Muscle of arm (tissue), 12 donors: ENCODE data around the gene LARP1B. TPM values are rescaled to one million over a fixed set of nuclear protein-coding genes. Genes with fewer than 3 reads are reported as not detected.
"Not testable (repeated sequence)": the region's sequence is repeated elsewhere in the genome, so short reads cannot be mapped to it uniquely, and the experiment has no call there.

ENCODE experiments used
- DNase-seq: peaks from one replicate; pipeline ENCODE4 v3.0.0-alpha.2; 2013
- polyA plus RNA-seq, 12 donors: library from polyadenylated mRNA; unstranded; fragments of 120-200 nt; gene quantifications; one replicate each; pipeline ENCODE4 v1.2.1, GENCODE V29; 2013; ENCODE audit not compliant: insufficient read length in 12 of 12

Gene LARP1B
- polyA plus RNA-seq, 12 donors: 19.0 to 27.1 (median 23.0) TPM; not detected in 1

- no peak for DNase-seq
Observed at GRCh38 chr4:128220286-128221235, 159.4 kb downstream of the LARP1B start.

- DNase-seq: no peak
Observed at GRCh38 chr4:128221586-128221985, 160.5 kb downstream of the LARP1B start.

DNA sequence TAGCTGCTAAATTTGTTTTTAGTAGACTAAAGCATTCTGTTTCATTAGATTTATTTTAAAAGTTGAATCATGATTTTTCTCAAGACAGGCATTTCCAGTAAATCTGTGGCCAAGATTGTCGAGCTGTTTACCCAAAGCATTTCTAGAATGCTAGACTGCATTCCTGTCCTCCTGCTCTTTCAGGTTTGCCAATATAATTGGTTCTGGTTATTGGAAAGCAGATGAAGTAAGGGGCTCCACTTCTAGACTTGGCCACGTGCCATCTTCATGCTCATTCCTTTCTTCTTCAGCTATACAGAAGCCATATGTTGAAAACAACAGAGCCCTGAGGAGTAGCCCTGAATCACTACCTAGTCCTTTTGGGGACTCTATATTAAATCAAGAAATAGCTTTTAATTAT, 164.0 kb downstream of the LARP1B start:
- DNase-seq: no peak

DNA sequence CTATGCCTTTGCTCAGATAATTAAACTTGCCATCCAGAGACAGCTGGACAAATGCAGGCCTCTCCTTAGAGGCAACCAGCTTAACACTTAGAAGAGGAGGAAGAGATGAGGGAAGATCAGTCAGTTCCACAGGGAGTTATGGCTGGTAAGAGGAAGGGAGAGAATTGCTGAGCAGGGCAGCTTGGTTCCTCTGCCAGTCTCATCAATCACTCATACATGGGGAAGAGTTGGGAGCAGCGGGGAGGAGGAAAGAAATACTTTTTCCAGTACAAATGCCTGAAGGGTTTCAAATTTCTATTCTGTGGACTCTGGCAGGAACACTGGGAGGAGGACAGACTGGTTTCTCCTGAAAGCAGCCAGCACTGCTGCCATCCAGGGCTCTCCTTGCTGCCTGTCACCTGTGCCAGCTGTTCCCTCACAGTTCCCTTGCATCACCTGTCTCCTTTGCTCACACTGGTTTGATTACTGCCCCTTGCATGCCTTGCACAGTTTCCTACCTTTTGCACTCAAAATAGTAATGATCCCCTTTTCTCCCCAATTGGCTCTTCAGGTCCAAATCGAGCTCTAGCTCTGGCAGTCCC, 167.0 kb downstream of the LARP1B start:
- DNase-seq: no peak

DNA sequence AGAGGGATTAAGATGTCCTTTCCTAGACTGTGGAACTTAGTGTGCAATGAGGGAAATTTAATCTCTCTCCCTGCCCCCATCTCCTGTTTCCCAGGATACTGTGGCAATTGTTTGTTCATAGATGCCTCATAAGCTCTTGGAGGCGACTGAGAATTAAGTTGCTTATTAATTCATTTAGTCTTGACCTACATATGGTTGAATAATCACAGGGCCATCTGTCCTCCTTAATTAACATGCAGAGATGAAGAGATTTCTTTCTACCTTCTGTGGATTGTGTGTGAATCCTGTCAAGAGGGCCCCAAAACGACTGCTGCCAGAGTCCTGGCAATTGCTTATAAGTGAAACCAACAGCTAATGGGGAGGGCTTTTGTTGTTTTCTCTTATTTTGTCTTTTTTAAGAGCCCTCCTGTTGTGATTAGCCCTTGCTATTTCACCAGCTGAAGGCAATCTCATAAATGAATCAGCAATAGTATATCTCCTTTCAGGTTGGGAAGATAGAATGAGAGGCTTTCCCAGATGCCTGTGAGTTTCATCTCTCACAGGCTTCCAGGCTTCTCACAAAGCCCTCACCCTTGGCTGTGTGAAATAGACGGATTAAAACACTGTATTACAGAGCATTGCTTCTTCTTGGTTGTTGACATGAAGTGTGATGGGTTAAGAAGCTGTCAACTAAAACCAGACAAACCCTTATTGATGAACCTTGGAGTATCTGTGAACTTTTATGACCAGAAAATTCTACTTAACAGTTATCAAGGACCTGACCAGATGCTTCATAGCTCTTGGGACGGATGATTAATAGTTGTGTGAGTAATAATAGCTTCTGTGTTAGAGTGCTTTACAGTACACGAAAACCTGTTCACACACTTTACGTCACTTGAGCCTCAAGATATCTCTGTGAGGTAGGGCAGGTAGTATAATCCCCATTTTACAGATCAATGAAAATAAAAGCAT, 168.0 kb downstream of the LARP1B start:
- no peak for DNase-seq

GRCh38 chr4:128232719-128233118, 171.6 kb downstream of the LARP1B start:
- DNase-seq: no peak

GRCh38 chr4:128234836-128235235, 173.7 kb downstream of the LARP1B start:
- no peak for DNase-seq

DNA sequence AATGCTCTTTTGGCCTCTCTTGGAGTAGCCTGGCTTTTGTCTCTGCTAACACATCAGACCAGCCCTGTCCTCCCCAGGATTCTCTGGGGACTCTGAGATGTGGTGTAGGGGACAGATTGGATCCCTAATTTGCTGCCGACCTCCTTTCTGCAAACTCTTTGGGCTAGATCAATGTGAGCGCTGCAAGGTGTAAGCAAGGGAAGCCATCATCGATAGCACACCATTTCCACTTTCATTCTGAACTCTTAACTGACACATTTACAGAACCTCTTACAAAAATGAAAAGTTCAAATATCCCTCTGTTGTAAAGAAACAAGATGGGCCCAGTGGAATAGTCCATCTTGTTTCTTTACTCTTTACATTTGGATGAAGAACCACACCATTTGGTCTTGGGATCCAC, 179.9 kb downstream of the LARP1B start:
- no peak for DNase-seq

GRCh38 chr4:128241425-128241913, 180.4 kb downstream of the LARP1B start:
- no peak for DNase-seq

GRCh38 chr4:128241981-128242380, 180.9 kb downstream of the LARP1B start:
- DNase-seq: no peak

DNA sequence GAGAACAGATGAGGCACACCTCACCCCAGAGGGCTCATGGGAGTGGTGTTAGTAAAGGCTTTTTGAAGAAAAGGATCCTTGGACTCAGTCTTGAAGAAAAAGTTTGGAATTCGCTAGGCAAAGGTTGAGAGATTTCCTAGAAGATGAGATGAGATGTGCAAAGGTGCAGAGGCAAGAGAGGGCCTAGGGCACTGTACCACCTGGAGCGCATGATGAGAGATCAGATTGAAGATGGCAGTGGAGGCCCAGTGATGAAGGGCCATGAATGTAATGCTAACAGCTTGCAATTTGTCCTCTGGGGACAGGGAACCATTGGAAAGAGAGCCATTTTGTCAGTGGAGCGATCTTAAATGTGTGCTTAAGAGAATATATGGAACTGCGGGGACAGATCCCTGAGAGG, 181.5 kb downstream of the LARP1B start:
- no peak for DNase-seq

DNA sequence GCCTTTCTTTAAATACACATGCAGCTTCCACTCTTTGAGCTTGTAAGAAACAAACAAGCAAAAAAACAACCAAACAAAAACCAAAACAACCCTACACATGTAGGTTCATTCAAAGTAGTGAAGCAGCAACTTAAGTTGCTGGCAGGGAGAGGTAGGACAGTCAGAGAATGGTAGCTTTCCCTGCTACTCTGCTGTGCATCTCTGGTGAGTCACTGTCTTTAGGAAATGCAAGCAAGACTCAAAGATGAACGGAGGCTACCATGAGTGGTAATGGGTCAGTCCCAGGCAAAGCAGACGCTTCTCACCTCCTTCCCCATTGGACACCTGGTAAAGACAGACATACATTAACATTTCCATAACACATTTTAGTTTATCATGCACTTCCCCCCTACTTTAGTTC, 183.3 kb downstream of the LARP1B start:
- DNase-seq: no peak

DNA sequence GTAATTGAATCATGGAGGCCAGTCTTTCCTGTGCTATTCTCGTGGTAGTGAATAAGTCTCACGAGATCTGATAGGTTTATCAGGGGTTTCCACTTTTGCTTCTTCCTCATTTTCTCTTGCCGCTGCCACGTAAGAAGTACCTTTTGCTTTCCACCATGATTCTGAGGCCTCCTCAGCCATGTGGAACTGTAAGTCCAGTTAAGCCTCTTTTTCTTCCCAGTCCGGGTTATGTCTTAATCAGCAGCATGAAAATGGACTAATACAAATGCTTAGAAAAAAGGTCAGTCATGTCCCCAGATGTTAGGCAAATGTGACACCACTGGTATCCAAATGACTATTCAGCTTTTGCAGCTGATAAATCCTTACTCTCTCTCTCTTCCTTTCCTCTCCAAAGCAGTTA, 184.3 kb downstream of the LARP1B start:
- DNase-seq: not testable (repeated sequence)

GRCh38 chr4:128247906-128248305, 186.8 kb downstream of the LARP1B start:
- DNase-seq: no peak

GRCh38 chr4:128249787-128250668, 188.9 kb downstream of the LARP1B start:
- DNase-seq: no peak

- no peak for DNase-seq
Observed at GRCh38 chr4:128255906-128256305, 194.8 kb downstream of the LARP1B start.

- no peak for DNase-seq
Observed at GRCh38 chr4:128256539-128256938, 195.4 kb downstream of the LARP1B start.

DNA sequence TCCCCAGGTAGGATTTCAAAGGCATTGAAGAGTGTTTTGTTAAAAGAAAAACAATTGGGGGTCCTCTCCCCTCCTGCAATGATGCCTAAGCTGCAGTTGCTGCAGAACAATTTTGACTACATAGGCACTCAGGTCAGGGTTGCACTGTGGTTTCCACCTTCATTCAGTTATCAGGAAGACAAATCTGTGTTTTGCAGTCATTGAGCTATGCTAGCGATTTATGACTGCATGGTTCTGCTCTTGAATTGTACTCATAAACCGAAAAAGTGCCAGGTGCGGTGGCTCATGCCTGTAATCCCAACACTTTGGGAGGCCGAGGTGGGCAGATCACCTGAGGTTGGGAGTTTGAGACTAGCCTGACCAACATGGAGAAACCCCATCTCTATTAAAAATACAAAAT, 197.1 kb downstream of the LARP1B start:
- not testable (repeated sequence) for DNase-seq

GRCh38 chr4:128259889-128260288, 198.8 kb downstream of the LARP1B start:
- DNase-seq: not testable (repeated sequence)
